IMR-90 (cell line): ENCODE results near the gene COX8A. TPM values are rescaled to one million over a fixed set of nuclear protein-coding genes. Genes with fewer than 3 reads are reported as not detected.

Experiments used
- ATAC-seq: fragments of 200-7000 bp; cut with Tn5 transposase; 2 replicates; pipeline ENCODE4 v1.9.1; 2020; ENCODE audit warnings: low read depth, mild to moderate bottlenecking, moderate library complexity
- BruUV-seq: library from RNA; stranded (reverse); fragments of 400-500 nt; replicated peaks from 2 replicates; lab custom pipeline; 2021; lab: Mats Ljungman, UMichigan
- CTCF ChIA-PET: fragments of 300-600 bp; formaldehyde crosslinking; extraction: SDS; loops from one replicate; lab custom pipeline; 2021; ENCODE audit warnings: antibody characterized with exemption; lab: Yijun Ruan, JAX
- POLR2A ChIA-PET: fragments of 300-600 bp; sonication (Branson Sonifier 250); formaldehyde crosslinking; loops from one replicate; lab custom pipeline; 2022; ENCODE audit warnings: antibody characterized with exemption; ENCODE audit not compliant: unreplicated experiment; lab: Charles Lee
- DNase-seq: peaks from one replicate; pipeline ENCODE4 v3.0.0; 2013
- H2AFZ ChIP-seq: replicated peaks from 2 replicates; pipeline ENCODE3; 2013; ENCODE audit warnings: low read length, mild to moderate bottlenecking; ENCODE audit not compliant: poor library complexity
- H2AK5ac ChIP-seq: 2 replicates; pipeline ENCODE4 v1.6.1; 2013; ENCODE audit warnings: low read depth, low read length, inconsistent platforms
- H2AK9ac ChIP-seq: replicated peaks from 2 replicates; pipeline ENCODE3; 2013; ENCODE audit warnings: mild to moderate bottlenecking, low read depth, low read length, moderate library complexity; ENCODE audit not compliant: poor library complexity
- H2BK120ac ChIP-seq: 2 replicates; pipeline ENCODE4 v1.6.1; 2013; ENCODE audit warnings: low read depth, low read length, inconsistent platforms
- H2BK15ac ChIP-seq: 3 replicates; pipeline ENCODE4 v1.6.1; 2013; ENCODE audit warnings: low read depth, low read length, inconsistent platforms
- H2BK20ac ChIP-seq: 2 replicates; pipeline ENCODE4 v1.6.1; 2013; ENCODE audit warnings: low read depth, mild to moderate bottlenecking, inconsistent platforms, low read length, moderate library complexity
- H2BK5ac ChIP-seq: 2 replicates; pipeline ENCODE4 v1.6.1; 2013; ENCODE audit warnings: mild to moderate bottlenecking, low read depth, low read length, inconsistent platforms; ENCODE audit not compliant: poor library complexity, severe bottlenecking
- H3K14ac ChIP-seq: replicated peaks from 2 replicates; pipeline ENCODE4 v1.6.1; 2013; ENCODE audit warnings: low read depth, low read length, inconsistent platforms
- H3K18ac ChIP-seq: 2 replicates; pipeline ENCODE4 v1.6.1; 2013; ENCODE audit warnings: low read depth, low read length, control low read depth
- H3K23ac ChIP-seq: 2 replicates; pipeline ENCODE4 v1.6.1; 2013; ENCODE audit warnings: low read depth, low read length, inconsistent platforms
- H3K27ac ChIP-seq: 2 replicates; pipeline ENCODE4 v1.5.1; 2013; ENCODE audit warnings: mild to moderate bottlenecking, control low read depth, low read length; ENCODE audit not compliant: insufficient read depth
- H3K27me3 ChIP-seq: 2 replicates; pipeline ENCODE4 v1.6.1; 2013; ENCODE audit warnings: low read length; ENCODE audit not compliant: control insufficient read depth, insufficient read depth
- H3K36me3 ChIP-seq: 2 replicates; pipeline ENCODE4 v1.6.1; 2013; ENCODE audit warnings: low read length, mixed read lengths; ENCODE audit not compliant: control insufficient read depth, insufficient read depth
- H3K4ac ChIP-seq: 2 replicates; pipeline ENCODE4 v1.6.1; 2013; ENCODE audit warnings: low read depth, low read length, inconsistent platforms
- H3K4me1 ChIP-seq: 2 replicates; pipeline ENCODE4 v1.6.1; 2013; ENCODE audit warnings: low read length, mixed read lengths; ENCODE audit not compliant: control insufficient read depth, insufficient read depth
- H3K4me2 ChIP-seq: 2 replicates; pipeline ENCODE4 v1.6.1; 2013; ENCODE audit warnings: low read depth, mild to moderate bottlenecking, control low read depth, low read length, moderate library complexity
- H3K4me3 ChIP-seq: 2 replicates; pipeline ENCODE4 v1.5.1; 2013; ENCODE audit warnings: low read depth, mild to moderate bottlenecking, control low read depth, low read length, moderate library complexity; ENCODE audit not compliant: insufficient read depth
- H3K56ac ChIP-seq: 2 replicates; pipeline ENCODE4 v1.6.1; 2013; ENCODE audit warnings: low read length, inconsistent platforms; ENCODE audit not compliant: insufficient read depth; ENCODE audit errors: extremely low read depth
- H3K79me1 ChIP-seq, 2 experiments: 2 replicates each; pipeline ENCODE4 v1.6.1; 2013; ENCODE audit warnings: low read length in 2 of 2, inconsistent platforms in 1 of 2, low read depth in 1 of 2
- H3K9ac ChIP-seq: 2 replicates; pipeline ENCODE4 v1.6.1; 2013; ENCODE audit warnings: low read depth, low read length, control low read depth
- H3K9me1 ChIP-seq: 2 replicates; pipeline ENCODE4 v1.6.1; 2013; ENCODE audit warnings: low read length, inconsistent platforms; ENCODE audit not compliant: insufficient read depth
- H3K9me3 ChIP-seq: 2 replicates; pipeline ENCODE4 v1.6.1; 2013; ENCODE audit warnings: low read length; ENCODE audit not compliant: control insufficient read depth, insufficient read depth
- H4K20me1 ChIP-seq: 2 replicates; pipeline ENCODE4 v1.6.1; 2013; ENCODE audit warnings: low read length, inconsistent platforms; ENCODE audit not compliant: insufficient read depth
- H4K5ac ChIP-seq: 2 replicates; pipeline ENCODE4 v1.6.1; 2013; ENCODE audit warnings: mild to moderate bottlenecking, low read depth, low read length, control low read depth
- H4K8ac ChIP-seq, 2 experiments: 2 replicates each; pipeline ENCODE4 v1.6.1; 2013; ENCODE audit warnings: low read depth in 2 of 2, low read length in 2 of 2, control low read depth in 1 of 2, inconsistent platforms in 1 of 2
- H4K91ac ChIP-seq: 2 replicates; pipeline ENCODE4 v1.6.1; 2013; ENCODE audit warnings: low read depth, low read length, inconsistent platforms; ENCODE audit not compliant: insufficient read depth
- POLR2A ChIP-seq: IDR thresholded peaks from 2 replicates; pipeline ENCODE4 v1.6.1; 2012; ENCODE audit warnings: mild to moderate bottlenecking, low read depth, low read length
- WGBS, 2 experiments: methylation state at CpG; one replicate each; pipeline versions ENCODE4 v1.1.5 to v1.1.7; 2013; ENCODE audit warnings: missing lambda C conversion rate in 2 of 2; ENCODE audit not compliant: insufficient read length in 1 of 2; ENCODE audit errors: extremely low coverage in 2 of 2; 5-methylcytosine and 5-hydroxymethylcytosine counted together
- dilution Hi-C: fragments of 300-500 bp; cut with HindIII; formaldehyde crosslinking; loops from one replicate; pipeline ENCODE4 v1.14.3; 2018; ENCODE audit warnings: low sequenced_read_pairs; ENCODE audit not compliant: unreplicated experiment
- in situ Hi-C: fragments of 300-500 bp; cut with MboI; formaldehyde crosslinking; loops from 3 replicates; pipeline ENCODE4 v1.14.3; 2019; ENCODE audit warnings: low sequenced_read_pairs, inconsistent platforms, mixed read lengths
- intact Hi-C: fragments of 100-400 bp; cut with micrococcal nuclease; formaldehyde crosslinking; loops from 2 replicates; pipeline ENCODE4 v1.10.0; 2022
- polyA plus RNA-seq, 3 experiments: library from polyadenylated mRNA; depleted of rRNA; stranded (reverse); fragments of >200 nt; gene quantifications; 2 replicates each; pipeline ENCODE4 v1.2.3, GENCODE V29; 2012; ENCODE audit warnings: low replicate concordance in 1 of 3
- total RNA-seq: library from RNA; depleted of rRNA; stranded (reverse); fragments of >200 nt; gene quantifications from 2 replicates; pipeline ENCODE4 v1.2.3, GENCODE V29; 2012

COX8A gene
- total and polyA plus RNA-seq, 2 of the 4 experiments (the other 2 are of a cell fraction), result 250 to 598 TPM

DNA sequence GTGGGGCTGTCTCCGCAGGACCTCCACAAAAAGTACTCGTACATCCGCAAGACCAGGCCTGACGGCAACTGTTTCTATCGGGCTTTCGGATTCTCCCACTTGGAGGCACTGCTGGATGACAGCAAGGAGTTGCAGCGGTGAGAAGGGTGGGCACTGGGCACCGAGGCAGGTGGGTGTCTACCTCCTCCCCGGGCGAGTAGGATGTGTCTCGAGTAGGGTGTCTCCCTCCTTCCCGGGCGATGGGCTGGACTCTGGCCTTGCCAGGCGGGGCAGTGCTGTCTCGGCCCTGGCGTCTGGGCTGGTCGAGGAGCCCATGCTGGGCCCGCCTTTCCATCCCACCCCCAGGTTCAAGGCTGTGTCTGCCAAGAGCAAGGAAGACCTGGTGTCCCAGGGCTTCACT lies 22.1 kb downstream of the COX8A start:
- intact Hi-C loops, result no loop called here
- Histone ChIP-seq H3K4me1 (no peaks in the 10 kb centered on the region), H3K79me1 (peaks cover 10 to 29% of the 10 kb centered on the region in 2 experiments), H3K4ac (no peak overlapping the region), H2BK15ac (no peak overlapping the region), H2AFZ (no peak overlapping the region), H2AK9ac (no peak overlapping the region), H4K91ac (no peak overlapping the region), H3K14ac (no peak overlapping the region), H2BK120ac (no peak overlapping the region), H4K20me1 (peaks cover 30% of the 10 kb centered on the region), H3K27ac (no peak overlapping the region), H2BK20ac (no peak overlapping the region), H4K5ac (no peak overlapping the region), H3K56ac (no peak overlapping the region), H2AK5ac (no peak overlapping the region), H3K4me3 (no peak overlapping the region), H3K27me3 (no peaks in the 10 kb centered on the region), H2BK5ac (no peak overlapping the region), H3K18ac (no peak overlapping the region), H3K9me3 (no peaks in the 10 kb centered on the region), H3K23ac (no peak overlapping the region), H3K9me1 (no peaks in the 10 kb centered on the region), H4K8ac (no peak overlapping the region), H3K36me3 (peaks cover 47% of the 10 kb centered on the region), H3K4me2 (no peak overlapping the region), H3K9ac (no peak overlapping the region)
- ATAC-seq (no peak), DNase-seq (no peak)
- in situ Hi-C loops, result no loop called here
- 100% methylated on average over 6 of the region's 18 CpGs; no CpG with 5 or more reads in 1 of the 2 experiments for WGBS, 2 experiments
- TF ChIP-seq POLR2A, result no peak
- dilution Hi-C loops, result no loop called here
- CTCF ChIA-PET, result no interaction called here
- no TSS peak for BruUV-seq
- POLR2A ChIA-PET, result interaction anchor here (0.6 kb wide), 1 partner anchor 157 kb away, joined by 3 read pairs; no protein-coding TSS in a partner anchor
